Activated CD8-positive, alpha-beta T cell treated with anti-CD3 and anti-CD28 coated beads for 36 hours (primary cell): Measurements from ENCODE around the gene DCC. TPM values are rescaled to one million over a fixed set of nuclear protein-coding genes. Genes with fewer than 3 reads are reported as not detected.

ENCODE experiments used
- ATAC-seq: fragments of 200-7000 bp; cut with Tn5 transposase; one replicate; pipeline ENCODE4 v1.10.0; 2021; ENCODE audit warnings: mild to moderate bottlenecking, moderate library complexity
- CTCF ChIA-PET: fragments of 350-600 bp; sonication (Branson Sonifier 250); formaldehyde crosslinking; loops from one replicate; lab custom pipeline; 2021; ENCODE audit warnings: antibody characterized with exemption; lab: Charles Lee
- POLR2A ChIA-PET: fragments of 350-600 bp; sonication (Branson Sonifier 250); formaldehyde crosslinking; loops from one replicate; lab custom pipeline; 2021; ENCODE audit warnings: antibody characterized with exemption; lab: Charles Lee
- DNase-seq: peaks from one replicate; pipeline ENCODE4 v3.0.0-alpha.2; 2020
- H3K27ac Mint-ChIP-seq: one replicate; pipeline ENCODE4 v1.8.0; 2021; ENCODE audit warnings: mild to moderate bottlenecking, mixed read lengths
- H3K27me3 Mint-ChIP-seq: one replicate; pipeline ENCODE4 v1.8.0; 2021; ENCODE audit warnings: mixed read lengths
- H3K36me3 Mint-ChIP-seq: one replicate; pipeline ENCODE4 v1.8.0; 2021; ENCODE audit warnings: low read depth, mixed read lengths
- H3K4me1 Mint-ChIP-seq: one replicate; pipeline ENCODE4 v1.8.0; 2021; ENCODE audit warnings: low read depth, mixed read lengths
- H3K4me3 Mint-ChIP-seq: one replicate; pipeline ENCODE4 v1.8.0; 2021; ENCODE audit warnings: mild to moderate bottlenecking, moderate library complexity, mixed read lengths
- H3K9me3 Mint-ChIP-seq: one replicate; pipeline ENCODE4 v1.8.0; 2021; ENCODE audit warnings: mixed read lengths
- intact Hi-C: fragments of 100-400 bp; cut with micrococcal nuclease; formaldehyde crosslinking; loops from one replicate; pipeline ENCODE4 v1.10.0; 2022
- total RNA-seq, 2 experiments: library from RNA; stranded (reverse); gene quantifications; one replicate each; pipeline ENCODE4 v1.2.3, GENCODE V29; 2021
- TF ChIP-seq, protein P1 (sequence below): fragments of 200-600 bp; IDR thresholded peaks from one replicate; pipeline ENCODE4 v1.8.0; 2022; ENCODE audit warnings: antibody characterized with exemption, mild to moderate bottlenecking

Gene DCC
- total RNA-seq, 2 experiments from 2014 or later: not detected

DNA sequence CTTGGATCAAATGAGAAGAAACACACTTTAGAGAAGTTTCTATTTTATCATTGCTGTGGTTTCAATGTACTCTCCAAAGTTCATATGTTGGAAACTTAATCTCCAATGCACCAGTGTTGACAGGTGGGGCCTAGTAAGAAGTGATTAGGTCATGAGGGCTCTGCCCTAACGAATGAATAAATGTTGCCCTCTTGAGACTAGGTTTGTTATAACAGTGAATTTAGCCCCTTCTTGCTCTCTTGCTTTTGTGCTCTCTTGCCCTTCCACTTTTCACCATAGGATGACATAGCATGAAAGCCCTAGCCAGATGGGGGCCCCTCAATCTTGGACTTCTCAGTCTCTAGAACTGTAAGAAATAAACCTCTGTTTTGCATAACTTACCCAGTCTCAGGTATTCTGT is 664.8 kb downstream of the DCC start:
- no peak overlapping the region for H3K4me3 Mint-ChIP-seq
- intact Hi-C loops: no loop called here
- no peaks in the 10 kb centered on the region for H3K36me3 Mint-ChIP-seq
- CTCF ChIA-PET: no interaction called here
- H3K27ac Mint-ChIP-seq: no peak overlapping the region
- TF ChIP-seq, protein P1, sequence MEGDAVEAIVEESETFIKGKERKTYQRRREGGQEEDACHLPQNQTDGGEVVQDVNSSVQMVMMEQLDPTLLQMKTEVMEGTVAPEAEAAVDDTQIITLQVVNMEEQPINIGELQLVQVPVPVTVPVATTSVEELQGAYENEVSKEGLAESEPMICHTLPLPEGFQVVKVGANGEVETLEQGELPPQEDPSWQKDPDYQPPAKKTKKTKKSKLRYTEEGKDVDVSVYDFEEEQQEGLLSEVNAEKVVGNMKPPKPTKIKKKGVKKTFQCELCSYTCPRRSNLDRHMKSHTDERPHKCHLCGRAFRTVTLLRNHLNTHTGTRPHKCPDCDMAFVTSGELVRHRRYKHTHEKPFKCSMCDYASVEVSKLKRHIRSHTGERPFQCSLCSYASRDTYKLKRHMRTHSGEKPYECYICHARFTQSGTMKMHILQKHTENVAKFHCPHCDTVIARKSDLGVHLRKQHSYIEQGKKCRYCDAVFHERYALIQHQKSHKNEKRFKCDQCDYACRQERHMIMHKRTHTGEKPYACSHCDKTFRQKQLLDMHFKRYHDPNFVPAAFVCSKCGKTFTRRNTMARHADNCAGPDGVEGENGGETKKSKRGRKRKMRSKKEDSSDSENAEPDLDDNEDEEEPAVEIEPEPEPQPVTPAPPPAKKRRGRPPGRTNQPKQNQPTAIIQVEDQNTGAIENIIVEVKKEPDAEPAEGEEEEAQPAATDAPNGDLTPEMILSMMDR: no peak
- no peak for ATAC-seq
- no peaks in the 10 kb centered on the region for H3K9me3 Mint-ChIP-seq
- H3K4me1 Mint-ChIP-seq: no peaks in the 10 kb centered on the region
- POLR2A ChIA-PET: no interaction called here
- no peak for DNase-seq
- no peaks in the 10 kb centered on the region for H3K27me3 Mint-ChIP-seq

DNA sequence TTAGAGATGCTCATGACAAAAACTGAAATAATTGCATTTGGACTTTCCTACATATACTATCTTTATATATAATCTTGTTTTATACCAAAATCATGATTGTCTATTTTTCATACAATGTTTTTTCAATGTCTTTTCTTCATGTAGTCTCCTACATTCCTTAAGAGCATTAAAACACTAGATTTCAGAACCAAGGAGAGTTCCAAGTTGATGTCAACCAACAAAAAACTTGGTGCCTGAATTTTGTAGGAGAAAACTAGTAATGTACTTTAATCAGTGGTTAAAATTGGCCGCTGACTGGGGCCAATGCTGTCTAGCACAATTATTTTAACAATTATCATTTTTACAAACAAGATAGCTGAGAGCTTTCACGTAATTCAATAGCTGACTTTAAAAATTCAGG is 678.8 kb downstream of the DCC start:
- CTCF ChIA-PET: no interaction called here
- POLR2A ChIA-PET: no interaction called here
- no peaks in the 10 kb centered on the region for H3K36me3 Mint-ChIP-seq

DNA sequence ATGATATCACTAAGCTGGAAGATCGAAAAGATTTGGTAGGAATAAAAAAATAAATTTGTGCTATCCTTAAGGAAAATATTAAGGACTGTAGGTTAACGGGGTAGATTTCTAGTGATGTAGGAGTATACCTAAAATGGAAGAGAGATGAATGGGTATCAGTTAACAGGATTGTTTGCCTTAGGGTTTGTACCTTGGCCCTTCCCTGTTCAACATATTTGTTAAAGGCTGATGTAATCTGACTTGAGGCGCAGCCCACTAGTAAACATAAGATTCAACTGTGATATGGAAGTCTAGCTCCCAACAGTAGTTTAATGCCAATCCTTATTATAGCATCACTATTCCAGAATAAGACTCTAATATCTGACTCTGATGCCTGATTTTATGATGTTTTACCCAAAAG is 685.2 kb downstream of the DCC start:
- TF ChIP-seq, protein P1: no peak
- no peaks in the 10 kb centered on the region for H3K36me3 Mint-ChIP-seq
- no peak for DNase-seq
- no peaks in the 10 kb centered on the region for H3K4me1 Mint-ChIP-seq
- POLR2A ChIA-PET: no interaction called here
- H3K4me3 Mint-ChIP-seq: no peak overlapping the region
- H3K27me3 Mint-ChIP-seq: no peaks in the 10 kb centered on the region
- no peaks in the 10 kb centered on the region for H3K9me3 Mint-ChIP-seq
- intact Hi-C loops: no loop called here
- H3K27ac Mint-ChIP-seq: no peak overlapping the region
- CTCF ChIA-PET: no interaction called here
- no peak for ATAC-seq

More for the DNA sequence above, 678.8 kb downstream of the DCC start:
- Mint-ChIP-seq H3K27me3 (no peaks in the 10 kb centered on the region), H3K27ac (no peak overlapping the region), H3K9me3 (peaks cover 3% of the 10 kb centered on the region), H3K4me3 (no peak overlapping the region), H3K4me1 (no peaks in the 10 kb centered on the region)
- no peak for ATAC-seq
- TF ChIP-seq, protein P1: no peak
- no peak for DNase-seq
- intact Hi-C loops: no loop called here

DNA sequence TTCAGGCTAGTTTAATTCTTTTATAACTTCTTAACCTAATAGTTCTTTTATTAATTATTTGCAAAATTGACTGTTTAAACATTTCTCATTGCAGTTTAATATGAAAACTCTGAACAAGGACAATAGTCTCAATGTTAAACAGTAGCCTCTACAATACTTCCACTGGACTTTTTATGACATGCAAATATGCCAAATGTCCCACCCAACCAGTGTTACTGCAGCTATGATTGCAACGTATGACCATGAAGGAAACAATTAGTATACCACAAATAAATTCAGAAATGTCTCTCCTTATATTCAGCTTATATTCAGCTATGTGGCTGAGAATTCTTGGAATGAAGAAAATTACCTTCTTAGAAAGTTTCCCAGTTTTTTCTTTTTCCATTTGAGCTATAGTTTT is 688.6 kb downstream of the DCC start:
- Mint-ChIP-seq H3K4me3 (no peak overlapping the region), H3K4me1 (no peaks in the 10 kb centered on the region), H3K27me3 (no peaks in the 10 kb centered on the region), H3K27ac (no peak overlapping the region), H3K9me3 (no peaks in the 10 kb centered on the region), H3K36me3 (no peaks in the 10 kb centered on the region)
- POLR2A ChIA-PET: no interaction called here
- intact Hi-C loops: no loop called here
- TF ChIP-seq, protein P1: no peak
- CTCF ChIA-PET: no interaction called here
- DNase-seq: no peak
- ATAC-seq: no peak

DNA sequence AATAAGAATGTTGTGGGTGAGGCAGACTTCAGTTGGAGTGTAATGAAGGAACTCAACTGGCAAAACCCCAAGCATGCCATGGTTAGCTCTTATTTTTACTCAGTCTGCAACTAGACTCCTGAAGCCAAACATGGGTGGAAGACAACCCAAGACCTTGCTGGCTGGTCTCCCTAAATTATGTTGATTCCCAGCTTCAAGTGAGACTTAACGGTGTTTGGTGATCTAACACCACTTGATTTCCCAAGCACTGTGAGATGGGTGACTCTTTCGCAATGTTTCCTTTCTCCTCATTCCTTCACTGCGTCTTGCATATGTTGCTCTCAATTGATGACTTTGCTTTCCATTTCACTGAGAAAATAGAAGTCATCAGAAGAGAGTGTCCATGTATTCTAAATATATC is 693.1 kb downstream of the DCC start:
- no peaks in the 10 kb centered on the region for H3K4me1 Mint-ChIP-seq
- H3K9me3 Mint-ChIP-seq: no peaks in the 10 kb centered on the region
- no peaks in the 10 kb centered on the region for H3K36me3 Mint-ChIP-seq
- intact Hi-C loops: no loop called here
- H3K27me3 Mint-ChIP-seq: no peaks in the 10 kb centered on the region
- TF ChIP-seq, protein P1: no peak
- POLR2A ChIA-PET: no interaction called here
- DNase-seq: no peak
- CTCF ChIA-PET: no interaction called here
- no peak overlapping the region for H3K4me3 Mint-ChIP-seq
- H3K27ac Mint-ChIP-seq: no peak overlapping the region
- no peak for ATAC-seq
